GM21526 (cell line): Measurements from ENCODE around the gene ELAVL1.
A peak's percentile ranks its signal among the peaks of the same experiment; 100 is the strongest.

Experiments used
- ATAC-seq: cut with Tn5 transposase; IDR thresholded peaks from one replicate; pipeline ENCODE4 v1.9.1; 2021; ENCODE audit warnings: moderate library complexity; ENCODE audit not compliant: unreplicated experiment, low FRiP score

ELAVL1 gene

DNA sequence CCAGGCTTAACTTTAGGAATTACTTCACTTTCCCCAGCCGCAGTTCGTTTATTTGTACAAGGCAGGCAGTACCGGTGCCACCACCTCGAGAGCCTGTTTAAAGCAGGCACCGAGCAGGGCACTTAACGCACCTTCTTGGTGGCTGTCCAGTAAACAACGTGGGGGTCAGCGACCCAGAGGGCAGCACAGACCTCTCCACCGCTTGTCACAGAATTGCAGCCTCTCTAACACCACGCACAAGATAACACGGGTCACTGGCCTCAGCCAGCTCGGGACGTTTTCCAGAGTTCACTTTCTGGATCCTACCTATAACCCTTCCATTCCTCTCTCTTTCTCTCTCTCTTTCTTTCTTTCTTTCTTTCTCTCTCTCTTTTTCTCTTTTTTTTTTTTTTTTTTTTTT lies 16.8 kb upstream of the ELAVL1 start:
- no peak for ATAC-seq

DNA sequence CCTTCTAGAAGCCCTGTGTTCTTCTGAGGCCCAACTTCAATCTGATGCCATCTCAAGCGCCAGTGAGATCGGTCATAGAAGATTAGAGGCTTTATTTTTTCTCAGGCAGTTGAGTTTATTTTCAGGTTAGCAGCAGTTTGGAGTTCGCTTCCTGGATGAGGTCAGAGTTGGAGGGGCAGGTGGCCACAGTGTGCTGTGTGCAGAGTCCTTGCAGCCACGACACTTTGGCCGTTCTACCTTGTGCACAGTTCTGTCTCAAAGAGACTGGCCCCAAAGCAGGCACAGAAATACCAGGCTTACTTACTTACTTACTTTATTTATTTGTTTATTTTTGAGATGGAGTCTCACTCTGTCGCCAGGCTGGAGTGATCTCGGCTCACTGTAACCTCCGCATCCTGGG lies 15.9 kb upstream of the ELAVL1 start:
- ATAC-seq = no peak

DNA sequence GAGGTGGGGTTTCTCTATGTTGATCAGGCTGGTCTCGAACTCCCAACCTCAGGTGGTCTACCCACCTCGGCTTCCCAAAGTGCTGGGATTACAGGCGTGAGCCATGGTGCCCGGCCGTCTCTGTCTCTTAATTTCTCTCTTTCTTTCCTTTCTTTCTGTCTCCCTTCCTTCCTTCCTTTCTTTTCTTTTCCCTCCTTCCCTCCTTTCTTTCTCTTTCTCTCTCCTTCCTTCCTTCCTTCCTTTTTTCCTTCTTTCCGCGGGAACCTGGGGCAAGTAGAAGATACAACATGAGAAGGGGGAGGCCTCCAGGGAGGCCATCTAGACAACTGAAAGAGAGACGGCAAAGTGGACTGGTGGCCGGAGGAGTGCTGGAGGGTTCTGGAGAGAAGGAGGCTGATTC lies 15.2 kb upstream of the ELAVL1 start:
- no peak for ATAC-seq

DNA sequence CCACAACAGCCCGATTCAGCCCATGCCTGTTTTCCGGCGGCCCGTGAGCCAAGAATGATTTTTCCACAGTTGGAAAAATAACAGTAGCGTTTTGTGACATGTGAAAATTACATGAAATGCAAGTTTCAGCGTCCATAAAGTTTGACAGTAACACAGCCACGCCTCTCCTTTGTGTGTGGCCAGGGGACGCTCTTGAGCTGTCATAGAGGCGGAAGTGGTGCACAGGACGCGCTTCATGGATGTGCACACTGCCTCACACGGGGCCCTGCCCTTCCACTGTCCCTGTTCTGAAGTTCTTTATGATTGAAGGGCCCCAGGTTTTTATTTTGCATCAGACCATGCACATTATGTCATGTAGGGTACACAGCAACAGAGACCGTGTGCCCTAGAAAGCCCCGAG lies 12.4 kb upstream of the ELAVL1 start:
- no peak for ATAC-seq

DNA sequence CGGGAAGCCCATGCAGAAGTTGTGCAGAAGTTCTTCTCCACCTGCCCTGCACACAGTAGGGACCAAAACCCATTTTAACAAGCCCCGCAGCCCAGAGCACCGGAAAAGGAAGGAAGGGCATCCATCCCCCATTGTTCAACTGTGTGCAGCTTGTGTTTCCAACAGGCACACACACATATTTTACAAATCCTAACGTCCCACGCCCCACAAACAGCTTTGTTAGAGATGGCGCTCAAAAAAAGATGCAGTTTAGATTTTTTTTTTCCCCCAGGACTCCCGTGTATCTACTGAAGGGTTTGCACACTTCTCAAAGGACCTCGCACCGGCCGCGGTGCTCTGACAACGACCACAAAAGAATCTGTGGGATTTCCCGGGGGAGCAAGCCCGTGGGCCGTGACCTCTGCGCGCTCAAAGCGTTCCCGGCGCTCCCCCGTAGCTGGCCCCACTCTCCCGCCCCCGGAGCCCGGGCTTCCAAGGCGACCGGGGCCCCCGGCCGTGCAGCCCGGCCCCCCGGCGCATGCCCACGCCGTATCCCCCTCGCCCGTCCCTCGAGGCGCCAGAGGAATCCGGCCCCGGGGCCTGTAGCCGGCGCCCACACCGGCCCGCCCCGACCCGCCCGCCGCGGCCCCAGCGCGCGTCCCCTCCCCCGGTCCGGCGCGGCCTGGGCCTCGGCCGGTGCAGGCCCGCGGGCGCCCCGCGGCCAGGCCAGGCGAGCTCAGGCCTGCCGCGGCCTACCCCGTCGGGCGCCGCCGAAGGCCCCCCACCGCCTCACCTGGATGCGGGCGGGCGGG lies 523 bp downstream of the ELAVL1 start:
- ATAC-seq = peak; percentile 18

DNA sequence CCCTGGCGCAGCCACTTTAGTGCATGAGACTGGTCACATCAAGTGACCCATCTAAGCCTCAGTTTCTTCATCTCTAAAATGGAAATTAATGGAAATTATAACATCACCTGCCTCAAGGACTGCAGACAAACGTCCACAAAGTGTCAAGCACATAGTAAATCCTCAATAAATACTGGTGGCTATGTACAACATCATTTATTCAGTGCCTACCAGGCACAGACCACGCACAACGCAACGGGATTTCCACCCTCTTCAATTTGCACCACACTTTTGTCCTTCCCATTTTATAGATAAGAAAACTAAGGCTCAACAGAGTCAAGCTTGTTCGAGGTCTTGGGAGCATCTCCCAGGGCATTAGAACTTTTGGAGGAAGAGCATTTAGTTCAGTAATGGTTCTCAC lies 1.4 kb downstream of the ELAVL1 start:
- no peak for ATAC-seq

DNA sequence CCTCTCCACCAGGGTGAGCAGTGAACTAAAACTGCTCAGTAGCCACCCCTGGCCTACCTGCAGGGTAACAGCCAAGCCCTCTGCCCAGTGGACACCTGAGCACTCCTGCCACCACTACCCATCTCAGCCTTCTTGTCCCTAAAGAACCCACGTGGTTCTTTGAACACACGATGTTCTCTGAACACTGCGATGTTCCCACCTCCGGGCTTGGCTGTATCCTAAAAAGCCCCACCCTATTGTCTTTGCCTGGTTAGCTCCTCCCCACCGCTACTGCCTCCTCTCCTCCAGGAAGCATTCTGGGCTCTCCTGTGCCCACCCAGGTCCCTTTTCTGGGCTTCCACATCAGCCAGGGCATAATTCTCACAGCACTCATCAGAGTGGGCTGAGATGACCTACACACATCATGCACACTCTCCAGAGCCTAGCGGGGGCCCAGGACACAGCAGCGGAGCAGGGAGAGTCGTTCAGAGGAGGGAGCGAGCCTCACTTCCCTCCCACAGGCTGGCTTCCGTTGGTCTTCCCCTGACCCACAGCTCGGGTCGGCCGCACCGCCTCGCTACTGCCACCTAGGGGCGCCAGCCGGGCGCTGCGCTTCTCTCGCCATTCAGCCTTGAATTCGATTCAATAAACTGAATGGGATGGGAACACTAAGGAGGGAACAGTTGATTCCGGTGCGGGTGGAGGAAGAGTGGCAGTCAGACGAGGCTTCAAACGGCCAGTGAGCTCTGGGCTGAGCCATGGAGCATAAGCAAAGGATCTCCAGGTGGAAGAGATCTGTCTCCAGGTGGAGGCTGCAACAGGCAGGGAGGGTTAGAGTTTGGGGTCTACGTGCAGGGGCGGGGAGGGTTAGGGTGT lies 3.2 kb downstream of the ELAVL1 start:
- no peak for ATAC-seq

DNA sequence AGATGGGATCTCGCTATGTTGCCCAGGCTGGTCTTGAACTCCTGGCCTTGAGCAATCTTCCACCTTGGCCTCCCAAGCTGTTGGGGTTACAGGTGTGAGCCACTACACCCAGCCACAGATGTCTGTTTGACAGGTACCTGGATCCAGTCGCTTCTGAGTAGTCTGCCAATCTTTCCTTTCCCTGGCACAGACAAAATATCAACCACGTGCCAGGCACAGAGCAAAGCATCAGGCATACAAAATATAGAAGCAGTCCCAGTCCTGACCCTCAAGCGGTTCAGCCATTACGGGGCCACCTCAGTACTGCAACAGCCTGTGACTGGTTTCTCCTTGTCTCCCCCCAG lies 3.8 kb downstream of the ELAVL1 start:
- no peak for ATAC-seq

DNA sequence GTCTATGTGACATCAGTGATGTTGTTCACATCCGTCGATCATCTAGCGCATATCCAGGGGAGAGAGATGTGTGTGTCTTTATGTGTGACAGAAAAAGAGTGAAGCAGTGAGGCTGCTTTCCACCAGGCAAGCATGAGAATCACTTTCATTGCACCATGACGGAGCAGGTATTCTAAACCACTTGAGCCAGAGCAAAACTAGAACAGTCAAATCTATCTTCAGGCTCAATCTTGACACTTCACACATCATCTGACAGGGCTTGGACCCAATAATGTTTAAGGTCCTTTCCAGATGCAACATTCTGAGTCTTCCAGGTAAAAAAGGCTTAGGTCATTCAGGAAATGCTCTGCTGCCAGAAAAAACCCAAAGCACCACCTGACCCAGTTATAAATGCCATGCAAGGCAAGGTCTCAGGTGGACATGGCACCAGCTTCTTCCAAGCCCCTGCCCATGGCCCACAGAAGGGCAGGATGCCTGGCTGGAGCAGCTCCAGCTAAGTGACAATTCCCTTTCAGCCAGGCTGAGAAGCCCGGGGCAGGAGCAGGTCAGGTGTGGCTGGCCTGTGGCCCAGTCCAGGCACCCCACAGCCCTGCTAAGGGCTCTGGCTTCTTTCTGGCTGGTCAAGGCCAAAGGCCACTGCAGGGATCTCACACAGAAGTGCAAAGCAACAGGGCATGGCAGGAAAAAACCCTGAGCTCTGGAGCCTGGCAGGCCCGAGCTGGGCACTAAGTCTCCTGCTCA lies 5.0 kb downstream of the ELAVL1 start:
- ATAC-seq = no peak

DNA sequence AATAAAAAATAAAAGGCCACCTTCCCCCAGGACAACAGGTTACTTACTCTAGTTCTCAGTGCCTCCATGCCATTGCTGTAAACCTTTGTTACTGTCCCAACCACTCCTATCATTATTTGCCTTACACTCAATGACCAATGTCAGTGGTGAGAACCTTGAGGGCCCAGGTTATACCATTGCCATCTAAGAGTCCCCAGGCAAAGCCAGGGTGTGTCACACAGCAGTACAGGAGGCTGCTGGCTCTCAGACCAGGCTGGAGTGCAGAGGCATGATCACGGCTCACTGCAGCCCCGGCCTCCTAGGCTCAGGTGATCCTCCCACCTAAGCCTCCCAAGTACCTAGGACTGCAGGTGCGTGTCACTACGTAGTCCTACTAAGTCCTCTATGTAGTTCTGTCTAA lies 6.1 kb downstream of the ELAVL1 start:
- no peak for ATAC-seq

DNA sequence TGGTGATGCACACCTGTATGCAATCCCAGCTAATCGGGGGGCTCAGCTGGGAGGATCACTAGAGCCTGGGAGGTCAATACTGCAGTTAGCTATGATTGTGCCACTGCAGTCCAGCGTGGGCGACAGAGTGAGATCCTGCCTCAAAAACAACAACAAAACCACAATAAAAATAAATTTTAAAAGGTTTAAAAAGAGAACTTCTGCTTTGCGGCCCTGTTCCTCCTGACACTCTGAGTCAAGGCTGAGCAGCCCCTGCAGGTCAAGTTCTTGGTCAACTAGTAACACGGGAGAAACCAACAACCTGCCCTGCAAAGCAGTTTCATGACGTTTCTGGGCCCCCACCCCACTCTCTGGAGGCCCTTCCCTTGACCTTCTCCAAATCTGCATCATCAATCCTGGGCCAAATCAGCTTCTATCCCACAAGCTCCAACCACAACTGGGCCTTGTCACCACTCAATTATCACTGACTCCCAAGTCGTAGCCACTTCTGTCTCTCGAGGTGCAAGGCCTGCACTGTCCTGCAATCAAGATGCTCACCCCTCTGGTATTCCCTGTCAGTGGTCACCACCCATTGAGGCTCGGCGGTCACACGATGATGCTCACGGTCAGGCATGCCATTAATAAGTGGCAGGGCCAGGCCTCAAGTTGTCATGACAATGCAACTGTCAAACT lies 7.5 kb downstream of the ELAVL1 start:
- no peak for ATAC-seq

DNA sequence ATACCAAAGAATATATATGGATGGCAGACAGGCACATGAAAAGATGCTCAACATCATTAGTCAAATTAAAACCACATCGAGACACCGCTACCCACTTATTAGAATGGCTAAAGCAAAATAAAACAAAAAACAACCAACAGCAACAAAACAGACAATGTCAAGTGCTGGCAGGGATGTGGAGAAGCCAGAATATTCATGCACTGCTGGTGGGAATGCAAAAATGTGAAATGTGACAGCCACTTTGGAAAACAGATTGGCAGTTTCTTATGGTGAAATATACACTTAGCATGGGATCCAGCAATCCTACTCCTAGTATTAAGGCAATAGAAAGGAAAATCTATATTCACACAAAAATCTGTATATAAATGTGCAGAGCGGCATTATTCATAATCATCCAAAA lies 8.6 kb downstream of the ELAVL1 start:
- no peak for ATAC-seq

DNA sequence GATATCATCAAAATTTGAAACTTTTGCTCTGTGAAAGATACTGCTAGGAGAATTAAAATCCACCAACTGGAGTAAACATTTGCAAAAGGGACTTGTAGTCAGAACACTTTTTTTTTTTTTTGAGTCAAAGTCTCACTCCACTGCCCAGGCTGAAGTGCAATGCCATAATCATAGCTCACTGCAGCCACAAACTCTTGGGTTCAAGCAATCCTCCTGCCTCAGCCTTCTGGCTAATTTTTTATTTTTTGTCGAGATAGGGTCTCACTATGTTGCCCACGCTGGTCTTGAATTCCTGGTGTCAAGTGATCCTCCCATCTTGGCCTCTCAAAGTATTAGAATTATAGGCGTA lies 9.7 kb downstream of the ELAVL1 start:
- no peak for ATAC-seq

DNA sequence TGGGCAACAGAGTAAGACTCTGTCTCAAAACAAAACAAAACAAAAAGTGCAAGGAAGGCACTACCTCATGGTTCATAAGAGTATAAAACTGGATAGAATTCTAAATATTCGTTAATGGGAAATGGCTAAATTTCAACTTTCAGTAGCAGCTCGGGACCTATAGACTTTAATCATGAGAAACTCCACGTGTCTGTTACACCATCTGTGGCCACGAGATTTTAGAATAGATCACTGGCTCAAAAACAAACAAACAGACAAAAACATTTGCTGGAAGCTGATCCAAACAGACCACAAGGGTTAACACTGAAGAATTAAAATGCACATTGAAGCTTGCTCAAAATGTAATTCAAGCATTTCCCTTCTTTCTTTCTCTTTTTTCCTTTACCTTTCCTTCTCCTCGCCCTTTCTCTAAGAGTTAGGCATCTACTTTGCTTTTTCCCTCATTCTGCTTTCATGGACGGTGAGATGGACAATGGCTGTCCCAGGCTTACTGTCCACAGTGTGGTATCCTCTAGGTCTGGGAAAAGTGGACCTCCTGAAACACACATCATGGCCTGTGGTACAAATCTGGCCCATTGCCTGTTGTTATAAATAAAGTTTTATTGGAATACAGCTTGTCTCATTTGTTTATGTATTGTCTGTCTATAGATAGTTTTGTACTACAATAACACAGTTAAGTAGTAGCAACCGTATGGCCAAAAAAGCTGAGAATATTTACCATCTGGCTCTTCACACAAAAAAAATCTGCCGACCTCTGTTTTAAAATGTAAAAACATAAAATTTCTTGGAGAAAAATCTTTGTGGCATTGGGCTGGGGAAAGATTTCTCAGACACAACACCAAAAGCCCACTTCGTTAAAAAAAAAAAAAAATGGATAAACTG lies 10.3 kb downstream of the ELAVL1 start:
- no peak for ATAC-seq

DNA sequence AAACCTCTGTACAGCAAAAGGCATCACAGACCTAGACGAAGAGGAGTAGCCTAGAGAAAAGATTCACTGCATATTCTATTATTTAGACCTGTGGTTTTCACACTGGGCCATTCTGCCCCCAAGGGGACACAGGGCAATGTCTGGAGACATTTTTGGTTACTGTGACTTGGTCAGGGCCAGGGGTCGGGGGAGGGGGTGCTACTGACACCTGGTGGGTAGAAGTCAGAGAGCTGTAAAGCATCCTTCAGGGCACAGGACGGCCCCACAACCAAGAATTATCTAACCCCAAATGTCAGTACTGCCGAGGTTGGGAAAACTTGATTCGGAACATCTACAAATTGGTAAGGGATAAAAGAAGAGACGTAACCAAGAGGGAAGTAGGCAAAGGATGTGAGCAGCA lies 11.3 kb downstream of the ELAVL1 start:
- no peak for ATAC-seq

DNA sequence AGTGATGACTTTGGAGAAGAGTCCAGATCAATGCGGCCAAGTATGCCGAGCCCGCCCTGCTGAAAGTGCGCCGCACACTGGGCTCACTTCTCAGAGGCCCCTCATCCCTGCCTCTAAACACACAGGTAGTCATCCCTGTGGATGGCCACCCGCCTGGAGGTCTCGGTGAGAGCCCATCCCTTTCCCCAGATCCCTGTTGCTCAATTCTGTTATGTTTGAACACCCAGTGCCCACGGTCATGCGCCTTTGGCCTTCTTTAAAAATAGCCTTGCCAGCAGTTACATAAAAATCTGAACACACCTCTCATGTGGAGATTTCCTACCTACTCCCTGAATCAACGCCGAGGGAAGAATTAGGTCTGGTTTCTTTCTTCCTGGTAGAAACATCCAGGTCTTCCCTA lies 11.9 kb downstream of the ELAVL1 start:
- ATAC-seq = no peak

DNA sequence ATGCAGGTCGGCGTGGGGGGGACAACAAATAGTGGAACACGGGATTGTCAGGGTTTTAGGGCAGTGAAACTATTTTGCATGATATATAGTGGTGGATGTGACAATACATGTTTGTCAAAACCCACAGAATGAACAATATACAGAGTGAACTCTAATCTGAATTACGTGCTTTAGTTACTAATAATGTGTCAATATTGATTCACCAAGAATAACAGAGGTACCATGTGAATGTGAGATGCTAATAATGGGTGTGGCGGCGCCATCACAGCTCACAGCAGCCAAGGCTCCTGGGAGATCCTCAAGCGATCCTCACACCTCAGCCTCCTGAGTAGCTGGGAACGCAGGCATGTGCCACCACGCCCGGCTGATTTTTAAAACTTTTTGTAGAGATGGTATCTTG lies 12.9 kb downstream of the ELAVL1 start:
- no peak for ATAC-seq

DNA sequence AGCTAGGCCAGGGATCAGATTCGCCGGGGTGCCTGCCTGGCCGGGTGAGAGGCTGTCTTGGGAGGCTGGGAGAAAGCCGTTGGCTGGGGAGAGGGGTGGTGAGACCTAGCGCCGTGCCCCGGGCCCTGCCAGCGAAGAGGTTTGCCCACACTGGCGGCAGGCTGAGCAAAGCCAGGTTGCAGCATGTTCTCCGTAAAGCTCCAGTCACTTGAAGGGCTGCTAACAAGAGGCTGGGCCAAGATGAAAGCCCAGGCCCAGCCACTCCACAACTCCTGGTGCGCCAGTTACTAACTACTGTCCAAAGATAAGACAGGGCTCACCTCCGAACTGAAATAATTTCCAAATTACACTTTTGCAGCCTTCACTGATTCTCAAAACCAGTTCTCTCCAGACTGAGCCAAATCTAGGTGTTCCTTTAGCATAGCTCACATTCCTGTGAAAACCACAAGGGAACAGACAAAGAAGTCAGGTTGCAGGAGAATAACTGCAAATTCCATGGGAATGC lies 16.3 kb downstream of the ELAVL1 start:
- ATAC-seq = no peak

DNA sequence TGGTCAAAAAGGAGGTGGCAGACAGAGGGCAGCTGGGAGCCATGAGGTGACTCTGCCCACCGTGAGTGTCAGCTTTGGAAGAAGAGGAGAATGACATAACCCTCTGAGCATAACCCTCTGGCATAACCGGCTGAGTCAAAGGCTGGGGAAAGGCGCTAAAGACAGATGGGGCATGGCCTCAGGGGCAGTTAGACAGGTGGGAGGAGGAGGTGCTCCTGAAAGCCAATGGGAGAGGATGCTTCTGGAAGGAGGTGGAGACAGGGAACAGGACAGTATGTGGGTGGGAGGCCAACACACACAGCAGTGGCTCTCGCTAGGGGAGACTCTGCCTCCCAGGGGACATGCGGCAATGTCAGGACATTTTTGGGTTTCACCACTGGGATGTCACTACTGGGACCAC lies 17.1 kb downstream of the ELAVL1 start:
- no peak for ATAC-seq
